ENCODE measurements around the gene AGAP3. TPM values are rescaled to one million over a fixed set of nuclear protein-coding genes. Genes with fewer than 3 reads are reported as not detected.

AGAP3 gene
- polyA plus RNA-seq, 3 donors: 6.4 to 133 (median 6.8) TPM

DNA sequence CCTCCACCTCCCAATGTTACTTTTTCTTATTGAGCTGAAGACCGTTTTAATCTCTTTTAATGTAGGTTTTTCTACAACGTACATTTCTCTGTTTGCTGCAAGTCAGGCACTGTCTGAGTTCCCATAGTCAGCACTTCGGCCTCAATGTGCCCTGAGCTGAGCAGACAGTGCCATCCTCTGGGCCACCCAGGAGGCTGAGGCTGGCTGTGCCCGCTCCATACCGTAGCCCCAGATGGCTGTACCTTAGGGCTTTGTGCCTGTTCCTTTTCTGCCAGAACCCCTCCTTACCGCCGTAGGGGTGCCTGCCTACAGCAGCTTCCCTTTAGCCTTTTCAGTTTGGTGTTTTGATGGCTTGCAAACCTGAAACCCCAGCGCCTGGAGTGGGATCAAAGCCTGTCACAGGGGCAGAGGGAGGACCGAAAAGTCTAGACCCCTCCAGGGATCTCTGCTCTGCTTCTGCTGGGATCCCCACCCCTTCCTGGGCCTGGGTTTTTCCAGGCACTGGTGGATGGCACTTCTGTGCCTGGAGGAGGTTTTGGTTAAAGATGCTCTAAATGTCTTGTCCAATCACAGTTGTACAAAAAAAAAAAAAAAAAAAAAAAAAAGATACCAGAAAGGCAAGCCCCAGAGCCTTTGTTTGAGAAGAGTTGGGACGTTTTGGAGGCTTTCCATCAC is 9.0 kb downstream of the AGAP3 start:
- H3K4me3 Mint-ChIP-seq: no peak overlapping the region
- H3K27ac ChIP-seq (ENCODE audit: low read depth in 1 of 2, low read length in 2 of 2): no peak overlapping the region
- peaks cover 86% of the 10 kb centered on the region for H3K79me2 ChIP-seq (ENCODE audit: insufficient read depth, low read length)
- no peak overlapping the region for H3K4me3 ChIP-seq (replicated peaks in 1 of 3; ENCODE audit: low read depth in 2 of 3, low read length in 3 of 3)
- peaks cover 100% of the 10 kb centered on the region for H4K20me1 ChIP-seq (ENCODE audit: insufficient read depth, low read length)
- H3K9ac ChIP-seq (ENCODE audit: insufficient read depth, low read length, poor library complexity, severe bottlenecking): no peak overlapping the region
- no peak for DNase-seq
- TF ChIP-seq, protein P1, sequence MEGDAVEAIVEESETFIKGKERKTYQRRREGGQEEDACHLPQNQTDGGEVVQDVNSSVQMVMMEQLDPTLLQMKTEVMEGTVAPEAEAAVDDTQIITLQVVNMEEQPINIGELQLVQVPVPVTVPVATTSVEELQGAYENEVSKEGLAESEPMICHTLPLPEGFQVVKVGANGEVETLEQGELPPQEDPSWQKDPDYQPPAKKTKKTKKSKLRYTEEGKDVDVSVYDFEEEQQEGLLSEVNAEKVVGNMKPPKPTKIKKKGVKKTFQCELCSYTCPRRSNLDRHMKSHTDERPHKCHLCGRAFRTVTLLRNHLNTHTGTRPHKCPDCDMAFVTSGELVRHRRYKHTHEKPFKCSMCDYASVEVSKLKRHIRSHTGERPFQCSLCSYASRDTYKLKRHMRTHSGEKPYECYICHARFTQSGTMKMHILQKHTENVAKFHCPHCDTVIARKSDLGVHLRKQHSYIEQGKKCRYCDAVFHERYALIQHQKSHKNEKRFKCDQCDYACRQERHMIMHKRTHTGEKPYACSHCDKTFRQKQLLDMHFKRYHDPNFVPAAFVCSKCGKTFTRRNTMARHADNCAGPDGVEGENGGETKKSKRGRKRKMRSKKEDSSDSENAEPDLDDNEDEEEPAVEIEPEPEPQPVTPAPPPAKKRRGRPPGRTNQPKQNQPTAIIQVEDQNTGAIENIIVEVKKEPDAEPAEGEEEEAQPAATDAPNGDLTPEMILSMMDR (IDR thresholded peaks at IDR 0.05): no peak
- H3K9me3 ChIP-seq (replicated peaks in 1 of 2; ENCODE audit: control insufficient read depth in 1 of 2, insufficient read depth in 1 of 2, low read length in 2 of 2): no peaks in the 10 kb centered on the region
- peaks cover 2 to 17% of the 10 kb centered on the region in 2 donors for H3K36me3 ChIP-seq (replicated peaks in 1 of 2; ENCODE audit: control insufficient read depth in 1 of 2, insufficient read depth in 2 of 2, low read length in 2 of 2)
- H2AFZ ChIP-seq (ENCODE audit: insufficient read depth, low read depth, low read length, poor library complexity, severe bottlenecking): no peak overlapping the region
- H3K27me3 ChIP-seq (ENCODE audit: control insufficient read depth in 2 of 2, insufficient read depth in 2 of 2, low read length in 2 of 2): no peaks in the 10 kb centered on the region
- H3K36me3 Mint-ChIP-seq: peaks cover 20 to 33% of the 10 kb centered on the region in 2 donors
- peaks cover 7 to 14% of the 10 kb centered on the region in 2 donors for H3K4me1 ChIP-seq (ENCODE audit: control insufficient read depth in 1 of 2, insufficient read depth in 2 of 2, low read length in 2 of 2)
- intact Hi-C loops (cut with micrococcal nuclease): loop anchor here in 1 of 2 donors (2.0 to 10.0 kb wide), 2 partner anchors 14 to 60 kb away; no protein-coding TSS in a partner anchor
- H3K27me3 Mint-ChIP-seq (ENCODE audit: low read depth in 3 of 3): no peaks in the 10 kb centered on the region
- no peak overlapping the region for H3K4me2 ChIP-seq (replicated peaks; ENCODE audit: extremely low read depth, low read length, poor library complexity, severe bottlenecking)
- no peaks in the 10 kb centered on the region for H3K9me3 Mint-ChIP-seq
- 98% methylated on average over 4 of the region's 10 CpGs for WGBS (ENCODE audit: insufficient coverage)
- H3K4me1 Mint-ChIP-seq: peaks cover 23% of the 10 kb centered on the region
- H3K27ac Mint-ChIP-seq: peak overlapping the region in 1 of 7 donors; percentile 79

DNA sequence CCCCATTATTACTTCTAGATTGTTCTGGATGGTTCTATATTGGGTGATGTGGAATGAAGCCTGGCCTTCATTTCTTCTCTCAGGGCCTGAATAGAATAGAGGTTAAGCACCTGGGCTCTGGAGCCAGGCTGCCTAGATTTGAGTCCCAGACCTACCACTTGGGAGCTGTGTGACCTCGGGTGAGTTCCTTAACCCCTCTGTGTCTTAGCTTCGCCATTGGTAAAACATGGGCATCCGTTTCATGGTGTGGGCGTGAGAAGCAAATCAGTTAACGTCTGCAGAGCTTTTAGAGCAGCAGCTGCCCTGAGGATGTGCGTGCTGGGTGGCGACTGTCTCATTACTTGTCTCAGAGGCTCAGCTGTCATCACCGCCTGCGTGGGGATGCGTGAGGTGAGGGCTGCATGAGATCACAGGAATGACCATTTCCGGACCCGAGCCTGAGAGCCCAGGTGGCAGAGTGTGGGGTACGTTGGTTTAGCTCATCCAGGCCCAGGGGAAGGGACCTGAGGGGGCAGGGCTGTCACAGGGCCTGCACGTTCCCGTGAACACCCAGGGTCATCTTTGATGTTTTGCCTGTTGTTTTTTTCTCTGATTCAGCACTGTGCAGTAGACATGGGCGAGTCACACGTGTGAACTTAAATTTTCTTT is 9.7 kb downstream of the AGAP3 start:
- Histone ChIP-seq H4K20me1 (ENCODE audit: insufficient read depth, low read length) (peaks cover 100% of the 10 kb centered on the region), H3K79me2 (ENCODE audit: insufficient read depth, low read length) (peaks cover 85% of the 10 kb centered on the region), H2AFZ (ENCODE audit: insufficient read depth, low read depth, low read length, poor library complexity, severe bottlenecking) (no peak overlapping the region), H3K4me3 (replicated peaks in 1 of 3; ENCODE audit: low read depth in 2 of 3, low read length in 3 of 3) (no peak overlapping the region), H3K36me3 (replicated peaks in 1 of 2; ENCODE audit: control insufficient read depth in 1 of 2, insufficient read depth in 2 of 2, low read length in 2 of 2) (peaks cover 2 to 17% of the 10 kb centered on the region in 2 donors), H3K27me3 (ENCODE audit: control insufficient read depth in 2 of 2, insufficient read depth in 2 of 2, low read length in 2 of 2) (no peaks in the 10 kb centered on the region), H3K4me2 (replicated peaks; ENCODE audit: extremely low read depth, low read length, poor library complexity, severe bottlenecking) (no peak overlapping the region), H3K9ac (ENCODE audit: insufficient read depth, low read length, poor library complexity, severe bottlenecking) (no peak overlapping the region), H3K4me1 (ENCODE audit: control insufficient read depth in 1 of 2, insufficient read depth in 2 of 2, low read length in 2 of 2) (peaks cover 5 to 8% of the 10 kb centered on the region in 2 donors), H3K9me3 (replicated peaks in 1 of 2; ENCODE audit: control insufficient read depth in 1 of 2, insufficient read depth in 1 of 2, low read length in 2 of 2) (no peaks in the 10 kb centered on the region), H3K27ac (ENCODE audit: low read depth in 1 of 2, low read length in 2 of 2) (no peak overlapping the region)
- Mint-ChIP-seq H3K4me1 (peaks cover 20% of the 10 kb centered on the region), H3K27ac (peak overlapping the region in 2 of 7 donors; percentile 68 to 69), H3K9me3 (no peaks in the 10 kb centered on the region), H3K4me3 (no peak overlapping the region), H3K27me3 (ENCODE audit: low read depth in 3 of 3) (no peaks in the 10 kb centered on the region), H3K36me3 (peaks cover 20 to 28% of the 10 kb centered on the region in 2 donors)
- intact Hi-C loops (cut with micrococcal nuclease): loop anchor here in 1 of 2 donors (2.0 to 10.0 kb wide), 2 partner anchors 13 to 61 kb away; no protein-coding TSS in a partner anchor
- 95% methylated on average over 15 of the region's 17 CpGs for WGBS (ENCODE audit: insufficient coverage)
- TF ChIP-seq, protein P1 (IDR thresholded peaks at IDR 0.05): no peak
- DNase-seq: no peak

All from CD14-positive monocyte (primary cell).